MM.1S (cell line): Measurements from ENCODE around the gene OR2A5.

Experiments
- EZH2phosphoT487 ChIP-seq: fragments of 300-600 bp; sonication (generic); IDR thresholded peaks from 2 replicates; pipeline ENCODE4 v1.6.1; 2018; ENCODE audit warnings: antibody characterized with exemption, low read length
- TF ChIP-seq, protein P1 (sequence below): fragments of 300-600 bp; sonication (generic); IDR thresholded peaks from 2 replicates; pipeline ENCODE4 v1.5.1; 2016; ENCODE audit warnings: antibody characterized with exemption, low read length, mixed read lengths

DNA sequence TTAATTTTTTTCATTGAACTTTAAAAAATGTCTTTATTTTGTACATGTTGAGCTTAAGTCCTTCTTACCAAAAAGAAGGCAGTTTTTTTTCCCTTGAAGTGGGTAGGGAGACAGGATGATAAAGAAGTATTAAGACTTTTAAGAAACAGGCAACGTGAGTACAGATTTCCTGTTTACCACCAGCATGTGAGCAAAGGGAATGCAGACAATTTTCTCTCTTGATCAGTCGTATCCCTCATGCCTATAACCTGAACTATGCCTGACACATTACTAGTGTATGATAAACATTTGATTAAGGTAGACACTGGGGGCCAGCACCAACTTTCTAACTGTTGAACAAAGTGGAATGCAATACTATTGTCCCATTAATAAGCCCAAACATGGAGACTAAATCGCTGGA, 51.9 kb downstream of the OR2A5 start:
- TF ChIP-seq, protein P1, sequence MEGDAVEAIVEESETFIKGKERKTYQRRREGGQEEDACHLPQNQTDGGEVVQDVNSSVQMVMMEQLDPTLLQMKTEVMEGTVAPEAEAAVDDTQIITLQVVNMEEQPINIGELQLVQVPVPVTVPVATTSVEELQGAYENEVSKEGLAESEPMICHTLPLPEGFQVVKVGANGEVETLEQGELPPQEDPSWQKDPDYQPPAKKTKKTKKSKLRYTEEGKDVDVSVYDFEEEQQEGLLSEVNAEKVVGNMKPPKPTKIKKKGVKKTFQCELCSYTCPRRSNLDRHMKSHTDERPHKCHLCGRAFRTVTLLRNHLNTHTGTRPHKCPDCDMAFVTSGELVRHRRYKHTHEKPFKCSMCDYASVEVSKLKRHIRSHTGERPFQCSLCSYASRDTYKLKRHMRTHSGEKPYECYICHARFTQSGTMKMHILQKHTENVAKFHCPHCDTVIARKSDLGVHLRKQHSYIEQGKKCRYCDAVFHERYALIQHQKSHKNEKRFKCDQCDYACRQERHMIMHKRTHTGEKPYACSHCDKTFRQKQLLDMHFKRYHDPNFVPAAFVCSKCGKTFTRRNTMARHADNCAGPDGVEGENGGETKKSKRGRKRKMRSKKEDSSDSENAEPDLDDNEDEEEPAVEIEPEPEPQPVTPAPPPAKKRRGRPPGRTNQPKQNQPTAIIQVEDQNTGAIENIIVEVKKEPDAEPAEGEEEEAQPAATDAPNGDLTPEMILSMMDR = no peak
- TF ChIP-seq EZH2phosphoT487 = no peak
